NCI-H69 (cell line): ENCODE data around the gene CSAG3.
"Not testable (repeated sequence)": the region's sequence is repeated elsewhere in the genome, so short reads cannot be mapped to it uniquely, and the experiment has no call there.

Experiments used
- DNase-seq: peaks from one replicate; lab custom pipeline; 2025; lab: John Stamatoyannopoulos, UW

The CSAG3 gene

GRCh38 chrX:152758918-152759317 is at the start of gene CSAG3:
CSAG3 (plus strand) TSS chrX:152759218.
- DNase-seq = not testable (repeated sequence)

GRCh38 chrX:152713195-152713594 is 45.8 kb upstream of the CSAG3 start:
- DNase-seq = not testable (repeated sequence)

GRCh38 chrX:152713815-152714787 is 44.9 kb upstream of the CSAG3 start, which contains the start of gene MAGEA2B:
MAGEA2B (plus strand) TSS chrX:152714628; CDS start chrX:152717107, 2,479 bp downstream.
- DNase-seq = not testable (repeated sequence)

- DNase-seq = no peak
These were observed 33.6 kb upstream of the CSAG3 start for GRCh38 chrX:152725409-152725808.

- peak; percentile 91 for DNase-seq
These were observed 25.6 kb upstream of the CSAG3 start, which contains the start of the genes CSAG1 and MAGEA12 for GRCh38 chrX:152733261-152733975. CSAG1 (minus strand) TSS chrX:152733721; CDS start chrX:152732460, 1,261 bp downstream. MAGEA12 (plus strand) TSS chrX:152733757; CDS start chrX:152736162, 2,405 bp downstream.

GRCh38 chrX:152734143-152734858 is 24.7 kb upstream of the CSAG3 start:
- DNase-seq = not testable (repeated sequence)

- no peak for DNase-seq
These were observed 23.9 kb upstream of the CSAG3 start for GRCh38 chrX:152735101-152735500.

- DNase-seq = no peak
These were observed 23.0 kb upstream of the CSAG3 start for GRCh38 chrX:152735860-152736511.

GRCh38 chrX:152736528-152736927 is 22.5 kb upstream of the CSAG3 start:
- DNase-seq = not testable (repeated sequence)

- no peak for DNase-seq
These were observed 20.5 kb upstream of the CSAG3 start for GRCh38 chrX:152738560-152738959.

- DNase-seq = not testable (repeated sequence)
These were observed 5.0 kb upstream of the CSAG3 start, which contains the start of gene MAGEA2 for GRCh38 chrX:152753686-152754650. MAGEA2 (minus strand) TSS chrX:152753842; CDS start chrX:152751363, 2,479 bp downstream.

- not testable (repeated sequence) for DNase-seq
These were observed 4.1 kb upstream of the CSAG3 start for GRCh38 chrX:152754871-152755270.

- DNase-seq = not testable (repeated sequence)
These were observed 526 bp downstream of the CSAG3 start for GRCh38 chrX:152759544-152759943.

- DNase-seq = not testable (repeated sequence)
These were observed 2.6 kb downstream of the CSAG3 start for GRCh38 chrX:152761582-152761981.

- not testable (repeated sequence) for DNase-seq
These were observed 7.5 kb downstream of the CSAG3 start for GRCh38 chrX:152766562-152766961.

GRCh38 chrX:152769549-152770289 is 10.7 kb downstream of the CSAG3 start, which contains the start of gene MAGEA6:
MAGEA6 (minus strand) TSS chrX:152769689; CDS start chrX:152767650, 2,039 bp downstream.
- DNase-seq = not testable (repeated sequence)

- not testable (repeated sequence) for DNase-seq
These were observed 28.0 kb downstream of the CSAG3 start for GRCh38 chrX:152787062-152787461.

GRCh38 chrX:152798945-152799344 is 39.9 kb downstream of the CSAG3 start:
- DNase-seq = no peak

- no peak for DNase-seq
These were observed 47.0 kb downstream of the CSAG3 start for GRCh38 chrX:152806035-152806434.
